Placental epithelial cell (primary cell): ENCODE data around the gene ALG3. TPM values are rescaled to one million over a fixed set of nuclear protein-coding genes. Genes with fewer than 3 reads are reported as not detected.

ENCODE experiments used
- small RNA-seq: library from RNA; depleted of rRNA; stranded (forward); fragments of <200 nt; gene quantifications from one replicate; pipeline ENCODE3, GENCODE V24; 2012
- total RNA-seq: library from RNA; depleted of rRNA; stranded (reverse); fragments of >200 nt; gene quantifications from 2 replicates; pipeline ENCODE4 v1.2.3, GENCODE V29; 2012

ALG3 gene
- total RNA-seq = 29.1 and 46.0 TPM in 2 replicates

DNA sequence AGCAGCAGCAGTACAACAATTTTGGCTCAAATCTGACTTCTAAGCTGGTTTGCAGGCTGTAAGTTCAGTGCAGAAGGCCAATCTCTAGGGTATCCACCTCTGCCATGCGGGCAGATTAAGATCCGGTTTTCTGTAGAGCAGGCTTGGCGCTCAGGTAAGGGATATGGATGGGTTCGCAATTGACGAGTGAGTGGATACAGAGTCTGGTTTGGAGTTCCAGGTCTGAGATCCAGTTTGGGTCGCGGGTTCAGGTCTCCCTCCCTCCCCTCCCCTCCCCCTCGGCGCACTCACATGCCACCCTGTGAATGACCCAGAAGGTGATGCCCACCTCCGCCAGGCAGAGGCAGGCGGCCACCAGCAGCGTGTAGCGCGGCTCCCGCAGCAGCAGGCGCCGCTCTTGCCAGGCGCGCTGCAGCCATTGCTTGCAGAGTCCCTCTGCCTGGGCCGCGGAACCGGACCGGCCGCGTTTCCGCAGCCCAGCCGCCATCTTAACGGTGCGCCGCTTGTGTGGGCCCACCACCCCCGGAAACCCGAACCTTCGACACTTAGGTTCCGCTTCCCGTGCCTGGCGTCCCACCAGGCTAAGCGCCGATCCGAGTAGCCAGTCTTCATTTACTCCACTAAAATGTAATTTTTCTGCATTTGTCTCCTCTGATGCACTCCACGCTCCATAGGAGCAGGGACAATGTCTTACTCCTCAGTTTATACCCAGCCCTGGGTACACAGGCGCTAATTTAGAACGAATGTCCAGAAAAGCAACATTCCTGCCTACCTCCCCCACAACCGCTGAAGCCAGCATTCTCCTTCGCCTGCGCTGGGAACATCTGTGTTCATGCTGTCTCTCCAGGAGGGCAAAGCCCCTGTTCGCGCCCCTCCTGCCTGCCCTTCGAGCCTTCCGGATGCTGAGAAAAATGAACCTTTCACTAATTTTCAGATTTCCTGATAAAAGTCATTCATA is at the start of gene ALG3:
Gene ALG3 (minus strand): TSS at position 509 of the 958 bp plus-strand sequence. CDS start 22 bp downstream, at position 487.

DNA sequence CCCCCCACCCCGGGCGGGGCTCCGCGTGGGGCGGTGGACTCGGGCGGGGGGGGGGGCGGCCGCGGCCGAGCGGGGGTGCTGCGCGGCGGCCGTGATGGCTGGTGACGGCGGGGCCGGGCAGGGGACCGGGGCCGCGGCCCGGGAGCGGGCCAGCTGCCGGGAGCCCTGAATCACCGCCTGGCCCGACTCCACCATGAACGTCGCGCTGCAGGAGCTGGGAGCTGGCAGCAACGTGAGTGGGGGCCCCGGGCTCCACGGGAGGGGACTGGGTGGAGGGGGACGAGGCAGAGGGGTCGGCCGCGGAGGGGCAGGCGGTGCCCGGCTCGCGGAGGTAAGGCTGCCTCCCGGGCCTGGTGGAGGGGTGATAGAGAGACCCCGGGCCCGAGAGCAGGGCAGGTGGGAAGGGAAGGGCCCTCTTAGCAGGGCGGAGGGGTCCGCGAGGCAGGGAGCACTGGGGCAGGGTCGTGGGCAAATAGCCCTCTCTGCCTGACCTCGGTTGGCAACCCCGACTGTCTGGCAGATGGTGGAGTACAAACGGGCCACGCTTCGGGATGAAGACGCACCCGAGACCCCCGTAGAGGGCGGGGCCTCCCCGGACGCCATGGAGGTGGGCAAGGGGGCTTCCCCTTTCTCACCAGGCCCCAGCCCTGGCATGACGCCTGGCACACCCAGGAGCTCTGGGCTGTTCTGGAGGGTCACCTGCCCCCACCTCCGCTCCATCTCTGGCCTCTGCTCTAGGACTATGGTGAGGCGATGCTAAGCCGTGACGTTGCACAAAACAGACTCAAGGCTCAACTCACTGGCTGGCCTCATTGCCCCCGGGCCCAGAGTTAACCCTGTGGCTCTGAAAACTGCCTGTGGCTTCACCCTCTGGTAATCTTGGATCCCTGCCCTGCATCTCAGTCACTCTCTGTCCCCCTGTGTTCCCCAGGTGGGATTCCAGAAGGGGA is 27.5 kb upstream of the ALG3 start, which contains the start of gene ECE2:
Gene ECE2 (plus strand): TSS at position 62 of the 950 bp plus-strand sequence. CDS start 132 bp downstream, at position 194.

DNA sequence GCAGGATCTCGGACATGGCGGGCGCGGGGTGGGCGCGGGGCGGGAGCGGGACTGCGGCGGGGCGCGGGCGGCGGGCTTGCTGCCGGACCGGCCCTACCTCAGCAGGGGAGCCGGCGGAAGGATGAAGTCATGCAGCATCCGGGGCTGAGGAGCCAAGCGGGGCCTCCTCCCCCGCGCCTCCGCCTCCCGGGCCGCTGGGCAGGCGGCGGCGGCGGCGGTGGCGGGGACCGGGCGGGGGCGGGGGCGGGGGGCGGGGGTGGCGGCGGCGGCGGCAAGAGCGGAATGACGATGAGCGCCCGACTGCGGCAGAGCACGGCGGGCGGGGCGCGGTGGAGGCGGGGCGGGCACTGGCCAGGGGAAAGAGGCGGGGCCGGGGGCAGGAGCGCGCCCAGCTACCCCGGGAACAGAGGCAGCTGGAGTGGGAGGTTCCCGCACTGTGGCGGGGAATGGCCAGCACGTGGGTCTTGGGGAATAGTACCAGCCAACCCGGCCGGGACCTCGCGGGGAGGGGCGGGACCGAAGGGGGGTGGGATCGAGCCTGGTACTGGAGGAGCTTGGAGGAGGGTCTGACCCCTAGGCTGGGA is 12.6 kb upstream of the ALG3 start, which contains the start of gene CAMK2N2:
Gene CAMK2N2 (minus strand): TSS at position 284 of the 584 bp plus-strand sequence. CDS start 268 bp downstream, at position 16.

GRCh38 chr3:184249412-184250166 is 827 bp upstream of the ALG3 start, which contains the start of gene EEF1AKMT4:
Gene EEF1AKMT4 (plus strand): TSS chr3:184249672. CDS start chr3:184249695, 23 bp downstream.

GRCh38 chr3:184229394-184230080 is 19.2 kb downstream of the ALG3 start, which contains the start of gene VWA5B2:
Gene VWA5B2 (plus strand): TSS chr3:184229585. CDS start chr3:184230529, 944 bp downstream.

Small RNA genes lying within 50 kb of the gene (small RNA-seq; reads per million reads assigned to genes)
- gene MIR1224 = not detected

Other genes starting within 250 kb of the ALG3 start
- 8.6 and 10.7 TPM in 2 replicates for gene ABCC5, start 231.1 kb downstream of the ALG3 start, total RNA-seq
- not detected in 2 replicates for gene HTR3D, start 217.2 kb downstream of the ALG3 start, total RNA-seq
- not detected in 2 replicates for gene HTR3C, start 195.9 kb downstream of the ALG3 start, total RNA-seq
- gene HTR3E, start 151.9 kb downstream of the ALG3 start, total RNA-seq = not detected in 2 replicates
- gene EIF2B5, start 113.6 kb downstream of the ALG3 start, total RNA-seq = 29.1 and 37.8 TPM in 2 replicates
- 54.2 and 67.8 TPM in 2 replicates for gene DVL3, start 93.6 kb downstream of the ALG3 start, total RNA-seq
- 258 and 487 TPM in 2 replicates for gene AP2M1, start 74.1 kb downstream of the ALG3 start, total RNA-seq
- gene ABCF3, start 62.8 kb downstream of the ALG3 start, total RNA-seq = 58.9 and 69.1 TPM in 2 replicates
- 0.11 TPM in 1 of 2 replicates, not detected in the other for gene VWA5B2, start 19.4 kb downstream of the ALG3 start, total RNA-seq
- gene EEF1AKMT4, start 710 bp upstream of the ALG3 start, total RNA-seq = 10.4 and 10.6 TPM in 2 replicates
- 0.39 TPM in 1 of 2 replicates, not detected in the other for gene CAMK2N2, start 12.6 kb upstream of the ALG3 start, total RNA-seq
- gene ECE2, start 27.1 kb upstream of the ALG3 start, total RNA-seq = not detected in 2 replicates
- 208 and 513 TPM in 2 replicates for gene PSMD2, start 50.3 kb upstream of the ALG3 start, total RNA-seq
- gene EIF4G1, start 65.6 kb upstream of the ALG3 start, total RNA-seq = 280 and 405 TPM in 2 replicates
- 11.4 and 20.4 TPM in 2 replicates for gene FAM131A, start 88.6 kb upstream of the ALG3 start, total RNA-seq
- gene CLCN2, start 112.6 kb upstream of the ALG3 start, total RNA-seq = 5.6 and 10.2 TPM in 2 replicates
- gene POLR2H, start 112.7 kb upstream of the ALG3 start, total RNA-seq = 39.3 and 56.6 TPM in 2 replicates
- not detected in 2 replicates for gene THPO, start 129.2 kb upstream of the ALG3 start, total RNA-seq
- gene CHRD, start 131.1 kb upstream of the ALG3 start, total RNA-seq = under 0.01 TPM in 1 of 2 replicates, not detected in the other